HEK293 (cell line): Measurements from ENCODE around the gene MAP3K20.
A peak's percentile ranks its signal among the peaks of the same experiment; 100 is the strongest.

Experiments
- CTCF ChIA-PET: fragments of 350-600 bp; formaldehyde crosslinking; extraction: SDS; loops from one replicate; lab custom pipeline; 2021; ENCODE audit warnings: antibody characterized with exemption; lab: Yijun Ruan, JAX
- POLR2A ChIA-PET: fragments of 300-600 bp; formaldehyde crosslinking; extraction: SDS; loops from one replicate; lab custom pipeline; 2020; ENCODE audit warnings: antibody characterized with exemption, inconsistent platforms; lab: Yijun Ruan, JAX
- H3K27ac ChIP-seq: fragments of 200-500 bp; sonication (Bioruptor generic); 2 replicates; pipeline ENCODE4 v1.5.1; 2014; ENCODE audit warnings: low read depth, low read length, control low read depth, inconsistent platforms; ENCODE audit errors: extremely low read depth
- H3K36me3 ChIP-seq, 2 experiments: fragments of 200-500 bp in 1 of 2; sonication (Bioruptor generic) in 1 of 2; 1 replicate in 1 of 2; 2 replicates in 1 of 2; pipeline ENCODE4 v1.5.1; 2014 to 2017; ENCODE audit warnings: inconsistent platforms in 2 of 2, low read length in 2 of 2; ENCODE audit not compliant: control insufficient read depth in 2 of 2, insufficient read depth in 1 of 2
- H3K4me1 ChIP-seq: fragments of 200-500 bp; sonication (Bioruptor generic); 2 replicates; pipeline ENCODE4 v1.5.1; 2014; ENCODE audit warnings: mild to moderate bottlenecking, low read length, inconsistent platforms; ENCODE audit not compliant: control insufficient read depth, insufficient read depth
- H3K4me3 ChIP-seq: 2 replicates; pipeline ENCODE4 v1.5.1; 2011; ENCODE audit warnings: low read depth, mild to moderate bottlenecking, control low read depth, low read length, moderate library complexity
- H3K9me3 ChIP-seq: fragments of 200-500 bp; sonication (Bioruptor generic); 2 replicates; pipeline ENCODE4 v1.5.1; 2014; ENCODE audit warnings: low read depth, low read length, inconsistent platforms; ENCODE audit not compliant: control insufficient read depth, insufficient read depth
- FEZF1 ChIP-seq: fragments of 450-650 bp; formaldehyde crosslinking; IDR thresholded peaks from 2 replicates; pipeline ENCODE4 v1.5.1; 2016; ENCODE audit warnings: missing biosample characterization, missing genetic modification characterization
- HOXD13 ChIP-seq: sonication (generic); formaldehyde crosslinking; IDR thresholded peaks from 2 replicates; pipeline ENCODE4 v1.8.0; 2022; ENCODE audit warnings: missing genetic modification reagents, borderline replicate concordance
- OVOL3 ChIP-seq: fragments of 450-650 bp; formaldehyde crosslinking; IDR thresholded peaks from 2 replicates; pipeline ENCODE4 v1.5.1; 2016; ENCODE audit warnings: missing biosample characterization, missing genetic modification characterization
- SP7 ChIP-seq: fragments of 450-650 bp; formaldehyde crosslinking; IDR thresholded peaks from 2 replicates; pipeline ENCODE4 v1.5.1; 2016; ENCODE audit warnings: missing biosample characterization, missing genetic modification characterization
- TCF7L2 ChIP-seq: IDR thresholded peaks from 2 replicates; pipeline ENCODE4 v1.6.1; 2011; ENCODE audit warnings: low read depth, mild to moderate bottlenecking, inconsistent platforms, low read length, moderate library complexity, borderline replicate concordance
- YY1 ChIP-seq: fragments of 450-650 bp; formaldehyde crosslinking; IDR thresholded peaks from 2 replicates; pipeline ENCODE4 v1.5.1; 2018; ENCODE audit warnings: missing biosample characterization, missing genetic modification characterization
- ZBTB8A ChIP-seq: fragments of 450-650 bp; formaldehyde crosslinking; IDR thresholded peaks from 2 replicates; pipeline ENCODE4 v1.5.1; 2016; ENCODE audit warnings: missing biosample characterization, missing genetic modification characterization
- ZFP41 ChIP-seq: fragments of 450-650 bp; formaldehyde crosslinking; IDR thresholded peaks from 2 replicates; pipeline ENCODE4 v1.5.1; 2016; ENCODE audit warnings: missing biosample characterization, missing genetic modification characterization, borderline replicate concordance
- ZNF10 ChIP-seq: fragments of 450-650 bp; formaldehyde crosslinking; IDR thresholded peaks from 2 replicates; pipeline ENCODE4 v1.5.1; 2017; ENCODE audit warnings: missing biosample characterization, missing genetic modification characterization
- ZNF19 ChIP-seq: fragments of 450-650 bp; formaldehyde crosslinking; IDR thresholded peaks from 2 replicates; pipeline ENCODE4; 2016; ENCODE audit warnings: missing biosample characterization, missing genetic modification characterization, low read depth
- ZNF221 ChIP-seq: fragments of 450-650 bp; formaldehyde crosslinking; IDR thresholded peaks from 2 replicates; pipeline ENCODE4 v1.5.1; 2017; ENCODE audit warnings: missing biosample characterization, missing genetic modification characterization, borderline replicate concordance
- ZNF248 ChIP-seq: fragments of 450-650 bp; formaldehyde crosslinking; IDR thresholded peaks from 2 replicates; pipeline ENCODE4 v1.5.1; 2017; ENCODE audit warnings: missing biosample characterization, missing genetic modification characterization
- ZNF366 ChIP-seq: fragments of 450-650 bp; formaldehyde crosslinking; conservative IDR thresholded peaks from 2 replicates; pipeline ENCODE4 v1.5.1; 2016; ENCODE audit warnings: missing biosample characterization, missing genetic modification characterization
- ZNF514 ChIP-seq: fragments of 450-650 bp; formaldehyde crosslinking; IDR thresholded peaks from 2 replicates; pipeline ENCODE4 v1.5.1; 2016; ENCODE audit warnings: missing biosample characterization, missing genetic modification characterization
- ZNF529 ChIP-seq: fragments of 450-650 bp; formaldehyde crosslinking; IDR thresholded peaks from 2 replicates; pipeline ENCODE4 v1.5.1; 2017; ENCODE audit warnings: missing genetic modification characterization, missing biosample characterization; ENCODE audit not compliant: insufficient replicate concordance
- ZNF664 ChIP-seq: fragments of 450-650 bp; formaldehyde crosslinking; IDR thresholded peaks from 2 replicates; pipeline ENCODE4 v1.5.1; 2016; ENCODE audit warnings: missing biosample characterization, missing genetic modification characterization
- ZNF76 ChIP-seq: fragments of 450-650 bp; formaldehyde crosslinking; IDR thresholded peaks from 2 replicates; pipeline ENCODE4; 2016; ENCODE audit warnings: low read depth, missing biosample characterization, missing genetic modification characterization, borderline replicate concordance
- ZNF776 ChIP-seq: fragments of 450-650 bp; formaldehyde crosslinking; IDR thresholded peaks from 2 replicates; pipeline ENCODE4 v1.5.0; 2017; ENCODE audit warnings: missing biosample characterization, missing genetic modification characterization, borderline replicate concordance
- ZNF791 ChIP-seq: fragments of 450-650 bp; formaldehyde crosslinking; IDR thresholded peaks from 2 replicates; pipeline ENCODE4 v1.5.1; 2016; ENCODE audit warnings: missing biosample characterization, missing genetic modification characterization
- TF ChIP-seq, protein P1 (sequence below): fragments of 450-650 bp; formaldehyde crosslinking; IDR thresholded peaks from 2 replicates; pipeline ENCODE4 v1.5.1; 2016; ENCODE audit warnings: missing biosample characterization, missing genetic modification characterization
- TF ChIP-seq, protein P2 (sequence below): fragments of 450-650 bp; formaldehyde crosslinking; IDR thresholded peaks from 2 replicates; pipeline ENCODE4 v1.5.1; 2016; ENCODE audit warnings: missing biosample characterization, missing genetic modification characterization
- TF ChIP-seq, protein P3 (sequence below): fragments of 450-650 bp; formaldehyde crosslinking; IDR thresholded peaks from 2 replicates; pipeline ENCODE4 v1.5.1; 2016; ENCODE audit warnings: missing biosample characterization, missing genetic modification characterization, borderline replicate concordance
- TF ChIP-seq, protein P4 (sequence below): fragments of 450-650 bp; formaldehyde crosslinking; IDR thresholded peaks from 2 replicates; pipeline ENCODE4 v1.5.1; 2016; ENCODE audit warnings: missing biosample characterization, missing genetic modification characterization

Gene MAP3K20

DNA sequence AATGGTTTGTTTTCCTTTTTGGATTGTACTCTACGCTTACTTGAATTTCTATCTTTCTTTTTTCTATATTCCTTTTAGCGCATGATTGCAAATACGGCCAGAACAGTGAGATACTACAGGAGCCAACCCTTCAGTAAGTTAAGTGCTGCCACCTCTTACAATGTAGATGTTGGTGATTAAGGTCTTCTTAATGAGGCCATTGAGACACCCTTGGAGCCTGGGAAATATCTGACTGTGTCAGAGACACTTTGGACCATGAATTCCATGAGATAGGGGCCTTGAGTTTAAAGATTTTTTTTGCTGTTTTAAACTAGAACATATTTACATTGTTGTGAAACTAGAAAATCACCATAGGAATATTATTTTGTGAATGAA is 27.1 kb upstream of the MAP3K20 start:
- no peaks in the 10 kb centered on the region for H3K36me3 ChIP-seq
- POLR2A ChIA-PET = no interaction called here
- CTCF ChIA-PET = interaction anchor here (0.8 to 1.0 kb wide), 2 partner anchors 8 to 195 kb away, joined by 3 read pairs; no protein-coding TSS in a partner anchor
- no peak overlapping the region for H3K4me3 ChIP-seq
- 0 out of 2 replicates have a peak, but pooled peaks cover 7% of the 10 kb centered on the region for H3K4me1 ChIP-seq
- H3K27ac ChIP-seq = peak overlapping the region; percentile 50
- no peaks in the 10 kb centered on the region for H3K9me3 ChIP-seq
- TF ChIP-seq, protein P1, sequence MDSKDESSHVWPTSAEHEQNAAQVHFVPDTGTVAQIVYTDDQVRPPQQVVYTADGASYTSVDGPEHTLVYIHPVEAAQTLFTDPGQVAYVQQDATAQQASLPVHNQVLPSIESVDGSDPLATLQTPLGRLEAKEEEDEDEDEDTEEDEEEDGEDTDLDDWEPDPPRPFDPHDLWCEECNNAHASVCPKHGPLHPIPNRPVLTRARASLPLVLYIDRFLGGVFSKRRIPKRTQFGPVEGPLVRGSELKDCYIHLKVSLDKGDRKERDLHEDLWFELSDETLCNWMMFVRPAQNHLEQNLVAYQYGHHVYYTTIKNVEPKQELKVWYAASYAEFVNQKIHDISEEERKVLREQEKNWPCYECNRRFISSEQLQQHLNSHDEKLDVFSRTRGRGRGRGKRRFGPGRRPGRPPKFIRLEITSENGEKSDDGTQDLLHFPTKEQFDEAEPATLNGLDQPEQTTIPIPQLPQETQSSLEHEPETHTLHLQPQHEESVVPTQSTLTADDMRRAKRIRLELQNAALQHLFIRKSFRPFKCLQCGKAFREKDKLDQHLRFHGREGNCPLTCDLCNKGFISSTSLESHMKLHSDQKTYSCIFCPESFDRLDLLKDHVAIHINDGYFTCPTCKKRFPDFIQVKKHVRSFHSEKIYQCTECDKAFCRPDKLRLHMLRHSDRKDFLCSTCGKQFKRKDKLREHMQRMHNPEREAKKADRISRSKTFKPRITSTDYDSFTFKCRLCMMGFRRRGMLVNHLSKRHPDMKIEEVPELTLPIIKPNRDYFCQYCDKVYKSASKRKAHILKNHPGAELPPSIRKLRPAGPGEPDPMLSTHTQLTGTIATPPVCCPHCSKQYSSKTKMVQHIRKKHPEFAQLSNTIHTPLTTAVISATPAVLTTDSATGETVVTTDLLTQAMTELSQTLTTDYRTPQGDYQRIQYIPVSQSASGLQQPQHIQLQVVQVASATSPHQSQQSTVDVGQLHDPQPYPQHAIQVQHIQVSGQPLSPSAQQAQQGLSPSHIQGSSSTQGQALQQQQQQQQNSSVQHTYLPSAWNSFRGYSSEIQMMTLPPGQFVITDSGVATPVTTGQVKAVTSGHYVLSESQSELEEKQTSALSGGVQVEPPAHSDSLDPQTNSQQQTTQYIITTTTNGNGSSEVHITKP (tag by site-specific recombination) = no peak
- no peak for TF ChIP-seq ZNF791 (tag by site-specific recombination)
- TF ChIP-seq, protein P2, sequence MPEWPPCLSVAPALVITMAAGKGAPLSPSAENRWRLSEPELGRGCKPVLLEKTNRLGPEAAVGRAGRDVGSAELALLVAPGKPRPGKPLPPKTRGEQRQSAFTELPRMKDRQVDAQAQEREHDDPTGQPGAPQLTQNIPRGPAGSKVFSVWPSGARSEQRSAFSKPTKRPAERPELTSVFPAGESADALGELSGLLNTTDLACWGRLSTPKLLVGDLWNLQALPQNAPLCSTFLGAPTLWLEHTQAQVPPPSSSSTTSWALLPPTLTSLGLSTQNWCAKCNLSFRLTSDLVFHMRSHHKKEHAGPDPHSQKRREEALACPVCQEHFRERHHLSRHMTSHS (tag by site-specific recombination) = no peak
- TF ChIP-seq ZNF366 (tag by site-specific recombination) = no peak
- no peak for TF ChIP-seq FEZF1 (tag by site-specific recombination)
- no peak for TF ChIP-seq ZNF248 (tag by site-specific recombination)
- TF ChIP-seq OVOL3 (tag by site-specific recombination) = no peak
- no peak for TF ChIP-seq ZNF10 (tag by site-specific recombination)
- no peak for TF ChIP-seq YY1 (tag by site-specific recombination)
- TF ChIP-seq TCF7L2 = no peak
- no peak for TF ChIP-seq ZNF664 (tag by site-specific recombination)

DNA sequence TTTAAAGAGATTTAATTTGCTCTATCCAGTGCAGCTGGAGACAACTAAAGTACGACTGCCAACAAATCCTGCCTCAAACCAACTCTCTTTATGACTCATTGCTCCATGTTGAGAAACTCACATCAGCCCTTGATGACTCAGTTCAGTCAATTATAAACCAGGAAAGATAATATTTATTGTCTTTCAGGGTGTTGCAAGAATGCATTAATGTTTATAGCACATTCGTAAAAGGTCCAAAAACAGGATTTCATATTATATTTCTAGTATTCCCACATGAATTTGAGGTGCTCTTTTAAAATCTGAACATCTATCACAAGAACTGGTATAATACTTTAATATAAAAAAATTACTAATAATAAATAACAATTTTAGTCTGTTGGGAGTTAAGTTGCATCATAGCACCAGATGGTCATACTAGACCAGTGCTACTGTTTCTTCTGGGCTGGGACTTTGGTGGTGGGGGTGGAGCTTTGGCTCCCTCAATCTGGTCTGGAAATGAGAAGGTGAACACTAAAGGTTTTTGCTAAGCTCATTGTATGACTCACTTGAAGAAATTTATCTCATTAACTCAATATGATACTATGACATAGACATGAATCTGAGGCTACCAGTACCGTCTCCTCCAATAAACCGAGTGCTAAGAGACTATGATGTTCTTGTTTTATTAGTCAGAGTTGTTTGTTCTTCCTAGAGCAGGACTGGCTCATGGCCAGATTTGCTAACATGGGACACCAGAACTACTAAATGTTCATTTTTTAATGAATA is 26.6 kb upstream of the MAP3K20 start:
- ChIA-PET POLR2A (no interaction called here), CTCF (interaction anchor here (0.7 to 1.0 kb wide), 4 partner anchors 17 to 173 kb away, joined by 3 to 5 read pairs (median 4); no protein-coding TSS in a partner anchor)
- H3K9me3 ChIP-seq = no peaks in the 10 kb centered on the region
- no peaks in the 10 kb centered on the region for H3K36me3 ChIP-seq
- H3K4me3 ChIP-seq = no peak overlapping the region
- peak overlapping the region; percentile 50; the same call in 1 of the 2 replicates for H3K27ac ChIP-seq
- H3K4me1 ChIP-seq = 0 out of 2 replicates have a peak, but pooled peaks cover 7% of the 10 kb centered on the region
- TF ChIP-seq ZNF221 (tag by site-specific recombination) = 0 out of 2 replicates have a peak, but pooled peaks have one; percentile 24
- TF ChIP-seq ZFP41 (tag by site-specific recombination) = no peak
- TF ChIP-seq ZNF664 (tag by site-specific recombination) = peak; percentile 38; the same call in 1 of the 2 replicates
- no peak for TF ChIP-seq ZNF514 (tag by site-specific recombination)
- TF ChIP-seq, protein P3, sequence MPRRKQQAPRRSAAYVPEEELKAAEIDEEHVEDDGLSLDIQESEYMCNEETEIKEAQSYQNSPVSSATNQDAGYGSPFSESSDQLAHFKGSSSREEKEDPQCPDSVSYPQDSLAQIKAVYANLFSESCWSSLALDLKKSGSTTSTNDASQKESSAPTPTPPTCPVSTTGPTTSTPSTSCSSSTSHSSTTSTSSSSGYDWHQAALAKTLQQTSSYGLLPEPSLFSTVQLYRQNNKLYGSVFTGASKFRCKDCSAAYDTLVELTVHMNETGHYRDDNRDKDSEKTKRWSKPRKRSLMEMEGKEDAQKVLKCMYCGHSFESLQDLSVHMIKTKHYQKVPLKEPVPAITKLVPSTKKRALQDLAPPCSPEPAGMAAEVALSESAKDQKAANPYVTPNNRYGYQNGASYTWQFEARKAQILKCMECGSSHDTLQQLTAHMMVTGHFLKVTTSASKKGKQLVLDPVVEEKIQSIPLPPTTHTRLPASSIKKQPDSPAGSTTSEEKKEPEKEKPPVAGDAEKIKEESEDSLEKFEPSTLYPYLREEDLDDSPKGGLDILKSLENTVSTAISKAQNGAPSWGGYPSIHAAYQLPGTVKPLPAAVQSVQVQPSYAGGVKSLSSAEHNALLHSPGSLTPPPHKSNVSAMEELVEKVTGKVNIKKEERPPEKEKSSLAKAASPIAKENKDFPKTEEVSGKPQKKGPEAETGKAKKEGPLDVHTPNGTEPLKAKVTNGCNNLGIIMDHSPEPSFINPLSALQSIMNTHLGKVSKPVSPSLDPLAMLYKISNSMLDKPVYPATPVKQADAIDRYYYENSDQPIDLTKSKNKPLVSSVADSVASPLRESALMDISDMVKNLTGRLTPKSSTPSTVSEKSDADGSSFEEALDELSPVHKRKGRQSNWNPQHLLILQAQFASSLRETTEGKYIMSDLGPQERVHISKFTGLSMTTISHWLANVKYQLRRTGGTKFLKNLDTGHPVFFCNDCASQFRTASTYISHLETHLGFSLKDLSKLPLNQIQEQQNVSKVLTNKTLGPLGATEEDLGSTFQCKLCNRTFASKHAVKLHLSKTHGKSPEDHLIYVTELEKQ (tag by site-specific recombination) = 0 out of 2 replicates have a peak, but pooled peaks have one; percentile 34
- no peak for TF ChIP-seq ZNF19 (tag by site-specific recombination)
- TF ChIP-seq ZNF76 = no peak
- TF ChIP-seq SP7 (tag by site-specific recombination) = peak; percentile 87
- no peak for TF ChIP-seq HOXD13 (CRISPR knock-in tag)
- TF ChIP-seq ZNF776 = no peak
- no peak for TF ChIP-seq ZBTB8A (tag by site-specific recombination)
- TF ChIP-seq ZNF529 (tag by site-specific recombination) = no peak
- TF ChIP-seq, protein P4, sequence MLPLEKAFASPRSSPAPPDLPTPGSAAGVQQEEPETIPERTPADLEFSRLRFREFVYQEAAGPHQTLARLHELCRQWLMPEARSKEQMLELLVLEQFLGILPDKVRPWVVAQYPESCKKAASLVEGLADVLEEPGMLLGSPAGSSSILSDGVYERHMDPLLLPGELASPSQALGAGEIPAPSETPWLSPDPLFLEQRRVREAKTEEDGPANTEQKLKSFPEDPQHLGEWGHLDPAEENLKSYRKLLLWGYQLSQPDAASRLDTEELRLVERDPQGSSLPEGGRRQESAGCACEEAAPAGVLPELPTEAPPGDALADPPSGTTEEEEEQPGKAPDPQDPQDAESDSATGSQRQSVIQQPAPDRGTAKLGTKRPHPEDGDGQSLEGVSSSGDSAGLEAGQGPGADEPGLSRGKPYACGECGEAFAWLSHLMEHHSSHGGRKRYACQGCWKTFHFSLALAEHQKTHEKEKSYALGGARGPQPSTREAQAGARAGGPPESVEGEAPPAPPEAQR (tag by site-specific recombination) = no peak
